Stimulated activated memory B cell treated with anti-CD40 and anti-IgM and Interleukin-4, amounts not matched to agents 10 μg/mL and 1 μg/mL and 100 μg/mL, for 72 hours (primary cell): ENCODE measurements around the gene TANC2.
"Not testable (repeated sequence)": the region's sequence is repeated elsewhere in the genome, so short reads cannot be mapped to it uniquely, and the experiment has no call there.

Experiments
- ATAC-seq: fragments of 150-1000 bp; cut with Tn5 transposase; 2 replicates; pipeline ENCODE4 v1.10.0; 2021
- H3K27ac Mint-ChIP-seq: one replicate; pipeline ENCODE4 v1.8.0; 2022; ENCODE audit warnings: mild to moderate bottlenecking, mixed read lengths
- H3K27me3 Mint-ChIP-seq: one replicate; pipeline ENCODE4 v1.8.0; 2022; ENCODE audit warnings: mixed read lengths
- H3K36me3 Mint-ChIP-seq: one replicate; pipeline ENCODE4 v1.8.0; 2022; ENCODE audit warnings: mixed read lengths
- H3K4me1 Mint-ChIP-seq: one replicate; pipeline ENCODE4 v1.8.0; 2022; ENCODE audit warnings: mixed read lengths
- H3K4me3 Mint-ChIP-seq: one replicate; pipeline ENCODE4 v1.8.0; 2022; ENCODE audit warnings: mild to moderate bottlenecking, moderate library complexity, mixed read lengths
- H3K9me3 Mint-ChIP-seq: one replicate; pipeline ENCODE4 v1.8.0; 2022; ENCODE audit warnings: mixed read lengths

Gene TANC2

GRCh38 chr17:62976643-62977231, 10.7 kb downstream of the TANC2 start:
- H3K27me3 Mint-ChIP-seq, H3K4me1 Mint-ChIP-seq, H3K4me3 Mint-ChIP-seq, H3K9me3 Mint-ChIP-seq, H3K27ac Mint-ChIP-seq, H3K36me3 Mint-ChIP-seq, ATAC-seq: not testable (repeated sequence)

GRCh38 chr17:62980842-62981241, 14.8 kb downstream of the TANC2 start:
- Mint-ChIP-seq H3K36me3 (peaks cover 18% of the 10 kb centered on the region), H3K27me3 (peaks cover 15% of the 10 kb centered on the region), H3K4me3 (no peak overlapping the region), H3K9me3 (peaks cover 14% of the 10 kb centered on the region), H3K4me1 (no peaks in the 10 kb centered on the region), H3K27ac (no peak overlapping the region)
- no peak for ATAC-seq

GRCh38 chr17:62981933-62982332, 15.9 kb downstream of the TANC2 start:
- no peak for ATAC-seq
- no peak overlapping the region for H3K27ac Mint-ChIP-seq
- H3K36me3 Mint-ChIP-seq = peaks cover 18% of the 10 kb centered on the region
- H3K9me3 Mint-ChIP-seq = peaks cover 14% of the 10 kb centered on the region
- H3K27me3 Mint-ChIP-seq = peaks cover 15% of the 10 kb centered on the region
- no peaks in the 10 kb centered on the region for H3K4me1 Mint-ChIP-seq
- H3K4me3 Mint-ChIP-seq = no peak overlapping the region

- no peaks in the 10 kb centered on the region for H3K4me1 Mint-ChIP-seq
- no peak for ATAC-seq
- H3K36me3 Mint-ChIP-seq = peaks cover 18% of the 10 kb centered on the region
- H3K9me3 Mint-ChIP-seq = peaks cover 14% of the 10 kb centered on the region
- H3K27ac Mint-ChIP-seq = no peak overlapping the region
- H3K4me3 Mint-ChIP-seq = no peak overlapping the region
- peaks cover 15% of the 10 kb centered on the region for H3K27me3 Mint-ChIP-seq
Observed at GRCh38 chr17:62984801-62985200, 18.8 kb downstream of the TANC2 start.

- Mint-ChIP-seq H3K36me3 (peaks cover 18% of the 10 kb centered on the region), H3K27me3 (peaks cover 26% of the 10 kb centered on the region), H3K27ac (no peak overlapping the region), H3K4me1 (no peaks in the 10 kb centered on the region), H3K9me3 (peaks cover 14% of the 10 kb centered on the region), H3K4me3 (no peak overlapping the region)
- ATAC-seq = no peak
Observed at GRCh38 chr17:62986549-62986948, 20.5 kb downstream of the TANC2 start.

GRCh38 chr17:62987136-62987535, 21.1 kb downstream of the TANC2 start:
- Mint-ChIP-seq H3K4me1 (no peaks in the 10 kb centered on the region), H3K27me3 (peaks cover 26% of the 10 kb centered on the region), H3K36me3 (peaks cover 18% of the 10 kb centered on the region), H3K4me3 (no peak overlapping the region), H3K9me3 (peaks cover 14% of the 10 kb centered on the region), H3K27ac (no peak overlapping the region)
- no peak for ATAC-seq

- no peak for ATAC-seq
- no peak overlapping the region for H3K27ac Mint-ChIP-seq
- H3K4me1 Mint-ChIP-seq = no peaks in the 10 kb centered on the region
- peaks cover 5% of the 10 kb centered on the region for H3K9me3 Mint-ChIP-seq
- no peak overlapping the region for H3K4me3 Mint-ChIP-seq
- peaks cover 14% of the 10 kb centered on the region for H3K27me3 Mint-ChIP-seq
- H3K36me3 Mint-ChIP-seq = peaks cover 6% of the 10 kb centered on the region
Observed at GRCh38 chr17:62989501-62989900, 23.5 kb downstream of the TANC2 start.

- ATAC-seq = no peak
- peaks cover 7% of the 10 kb centered on the region for H3K4me1 Mint-ChIP-seq
- peaks cover 12% of the 10 kb centered on the region for H3K27me3 Mint-ChIP-seq
- H3K4me3 Mint-ChIP-seq = no peak overlapping the region
- no peak overlapping the region for H3K27ac Mint-ChIP-seq
- H3K36me3 Mint-ChIP-seq = no peaks in the 10 kb centered on the region
- no peaks in the 10 kb centered on the region for H3K9me3 Mint-ChIP-seq
Observed at GRCh38 chr17:62994931-62995330, 28.9 kb downstream of the TANC2 start.

- no peak overlapping the region for H3K4me3 Mint-ChIP-seq
- peaks cover 7% of the 10 kb centered on the region for H3K4me1 Mint-ChIP-seq
- H3K27ac Mint-ChIP-seq = no peak overlapping the region
- H3K9me3 Mint-ChIP-seq = no peaks in the 10 kb centered on the region
- peaks cover 7% of the 10 kb centered on the region for H3K27me3 Mint-ChIP-seq
- no peaks in the 10 kb centered on the region for H3K36me3 Mint-ChIP-seq
- peak; percentile 39 for ATAC-seq
Observed at GRCh38 chr17:62995377-62995885, 29.4 kb downstream of the TANC2 start.

GRCh38 chr17:62996221-62996620, 30.2 kb downstream of the TANC2 start:
- Mint-ChIP-seq H3K4me3 (no peak overlapping the region), H3K27me3 (no peaks in the 10 kb centered on the region), H3K4me1 (peaks cover 7% of the 10 kb centered on the region), H3K36me3 (no peaks in the 10 kb centered on the region), H3K27ac (no peak overlapping the region), H3K9me3 (no peaks in the 10 kb centered on the region)
- ATAC-seq = no peak

GRCh38 chr17:62998166-62998565, 32.1 kb downstream of the TANC2 start:
- H3K27ac Mint-ChIP-seq = no peak overlapping the region
- H3K36me3 Mint-ChIP-seq = no peaks in the 10 kb centered on the region
- no peaks in the 10 kb centered on the region for H3K9me3 Mint-ChIP-seq
- H3K4me1 Mint-ChIP-seq = peaks cover 7% of the 10 kb centered on the region
- no peak for ATAC-seq
- no peaks in the 10 kb centered on the region for H3K27me3 Mint-ChIP-seq
- no peak overlapping the region for H3K4me3 Mint-ChIP-seq

- no peak for ATAC-seq
- Mint-ChIP-seq H3K4me3 (no peak overlapping the region), H3K4me1 (peaks cover 7% of the 10 kb centered on the region), H3K27me3 (no peaks in the 10 kb centered on the region), H3K9me3 (no peaks in the 10 kb centered on the region), H3K36me3 (no peaks in the 10 kb centered on the region), H3K27ac (no peak overlapping the region)
Observed at GRCh38 chr17:62998665-62999393, 32.8 kb downstream of the TANC2 start.

GRCh38 chr17:62999736-63000135, 33.7 kb downstream of the TANC2 start:
- Mint-ChIP-seq H3K9me3 (no peaks in the 10 kb centered on the region), H3K36me3 (no peaks in the 10 kb centered on the region), H3K27ac (no peak overlapping the region), H3K4me3 (no peak overlapping the region), H3K4me1 (peaks cover 7% of the 10 kb centered on the region), H3K27me3 (no peaks in the 10 kb centered on the region)
- no peak for ATAC-seq

- no peak for ATAC-seq
- H3K4me3 Mint-ChIP-seq = no peak overlapping the region
- no peaks in the 10 kb centered on the region for H3K27me3 Mint-ChIP-seq
- no peaks in the 10 kb centered on the region for H3K9me3 Mint-ChIP-seq
- H3K4me1 Mint-ChIP-seq = no peaks in the 10 kb centered on the region
- H3K36me3 Mint-ChIP-seq = no peaks in the 10 kb centered on the region
- no peak overlapping the region for H3K27ac Mint-ChIP-seq
Observed at GRCh38 chr17:63001689-63002394, 35.8 kb downstream of the TANC2 start.

- Mint-ChIP-seq H3K36me3 (no peaks in the 10 kb centered on the region), H3K27ac (no peak overlapping the region), H3K27me3 (no peaks in the 10 kb centered on the region), H3K9me3 (no peaks in the 10 kb centered on the region), H3K4me3 (no peak overlapping the region), H3K4me1 (no peaks in the 10 kb centered on the region)
- ATAC-seq = no peak
Observed at GRCh38 chr17:63002625-63003024, 36.6 kb downstream of the TANC2 start.

GRCh38 chr17:63015824-63016223, 49.8 kb downstream of the TANC2 start:
- ATAC-seq = no peak
- H3K9me3 Mint-ChIP-seq = peaks cover 6% of the 10 kb centered on the region
- no peak overlapping the region for H3K4me3 Mint-ChIP-seq
- H3K27ac Mint-ChIP-seq = no peak overlapping the region
- no peaks in the 10 kb centered on the region for H3K4me1 Mint-ChIP-seq
- H3K36me3 Mint-ChIP-seq = peaks cover 18% of the 10 kb centered on the region
- no peaks in the 10 kb centered on the region for H3K27me3 Mint-ChIP-seq
